Testis (tissue), 3 donors: Measurements from ENCODE around the gene SNTB2. TPM values are rescaled to one million over a fixed set of nuclear protein-coding genes. Genes with fewer than 3 reads are reported as not detected.

Source experiments
- DNase-seq: peaks from one replicate; pipeline ENCODE4 v3.0.0-alpha.2; 2019
- H3K27ac ChIP-seq, 2 donors: fragments of 200-600 bp; sonication (generic); one replicate each; pipeline ENCODE4 v1.5.1; 2019
- H3K27me3 ChIP-seq: fragments of 200-600 bp; sonication (generic); one replicate; pipeline ENCODE4 v1.5.1; 2019
- H3K36me3 ChIP-seq: fragments of 200-600 bp; sonication (generic); one replicate; pipeline ENCODE4 v1.5.1; 2017; ENCODE audit warnings: low read depth; ENCODE audit errors: missing control alignments
- H3K4me1 ChIP-seq: fragments of 200-600 bp; sonication (generic); one replicate; pipeline ENCODE4 v1.5.1; 2019
- H3K4me3 ChIP-seq, 2 donors: fragments of 200-600 bp; sonication (generic); one replicate each; pipeline ENCODE4 v1.5.1; 2017 to 2019
- H3K9me3 ChIP-seq: fragments of 200-600 bp; sonication (generic); one replicate; pipeline ENCODE4 v1.5.1; 2017
- CTCF ChIP-seq, 3 experiments: fragments of 450-650 bp in 2 of 3; fragments of 200-600 bp in 1 of 3; sonication (generic) in 1 of 3; IDR thresholded peaks; one replicate each; pipeline ENCODE4 v1.5.1; 2016 to 2019; ENCODE audit warnings: antibody characterized with exemption in 3 of 3, mild to moderate bottlenecking in 2 of 3, moderate library complexity in 1 of 3
- POLR2A ChIP-seq: fragments of 450-650 bp; IDR thresholded peaks from one replicate; pipeline ENCODE4 v1.6.1; 2017; ENCODE audit warnings: antibody characterized with exemption, mild to moderate bottlenecking, moderate library complexity
- WGBS, 2 donors: methylation state at CpG; one replicate each; pipeline ENCODE4 v1.1.5; 2018; 5-methylcytosine and 5-hydroxymethylcytosine counted together
- intact Hi-C: fragments of 100-400 bp; cut with DNase I; formaldehyde crosslinking; loops from one replicate; pipeline ENCODE4 v1.15.1; 2023; ENCODE audit warnings: low total_unique reads
- polyA plus RNA-seq: library from polyadenylated mRNA; stranded (reverse); fragments of 350-450 nt; fragmentation: Illumina TruSeq; extraction: RNeasy Lipid Tissue Mini Kit (QIAGEN cat#74804); gene quantifications from one replicate; pipeline ENCODE4 v1.2.3, GENCODE V29; 2014; ENCODE audit warnings: low read depth, low replicate concordance; ENCODE audit not compliant: insufficient read depth
- total RNA-seq, 2 donors: library from RNA; depleted of rRNA; stranded (reverse); fragments of >200 nt; gene quantifications; one replicate each; pipeline ENCODE4 v1.2.3, GENCODE V29; 2016

SNTB2 gene
- total and polyA plus RNA-seq, 3 donors from 2014 or later: 29.2 to 39.3 (median 35.1) TPM

GRCh38 chr16:69328854-69329316 lies 141.9 kb downstream of the SNTB2 start:
- peaks cover 13% of the 10 kb centered on the region for H3K4me1 ChIP-seq
- no peak for DNase-seq
- intact Hi-C loops: no loop called here
- no peaks in the 10 kb centered on the region for H3K9me3 ChIP-seq
- no peaks in the 10 kb centered on the region for H3K36me3 ChIP-seq
- no peak overlapping the region for H3K27ac ChIP-seq
- TF ChIP-seq CTCF (IDR thresholded peaks at IDR 0.05) (no peak), POLR2A (no peak)
- 46 to 57% methylated on average over 5 to 10 of the region's 10 CpGs for WGBS, 2 donors
- H3K4me3 ChIP-seq: no peak overlapping the region
- no peaks in the 10 kb centered on the region for H3K27me3 ChIP-seq

- Histone ChIP-seq H3K9me3 (no peaks in the 10 kb centered on the region), H3K36me3 (no peaks in the 10 kb centered on the region), H3K4me1 (peaks cover 13% of the 10 kb centered on the region), H3K4me3 (peak overlapping the region; percentile 73 to 86), H3K27ac (peak overlapping the region in 1 of 2 donors; percentile 91), H3K27me3 (no peaks in the 10 kb centered on the region)
- WGBS, 2 donors: 14 to 20% methylated on average over 20 to 43 of the region's 77 CpGs
- TF ChIP-seq POLR2A (no peak), CTCF (IDR thresholded peaks at IDR 0.05) (no peak)
- intact Hi-C loops: no loop called here
- peak; percentile 28 for DNase-seq
Measured at GRCh38 chr16:69329369-69330285, 142.7 kb downstream of the SNTB2 start.

GRCh38 chr16:69330286-69331109 lies 143.5 kb downstream of the SNTB2 start, which contains the start of gene PDF:
PDF (minus strand) TSS chr16:69330588; CDS start chr16:69330570, 18 bp downstream.
- peak; percentile 98 for DNase-seq
- intact Hi-C loops: no loop called here
- Histone ChIP-seq H3K36me3 (no peaks in the 10 kb centered on the region), H3K27me3 (no peaks in the 10 kb centered on the region), H3K27ac (peak within 1 kb of the TSS; percentile 61 to 91), H3K4me1 (peaks cover 13% of the 10 kb centered on the region), H3K9me3 (no peaks in the 10 kb centered on the region), H3K4me3 (peak within 1 kb of the TSS; percentile 73 to 86)
- WGBS, 2 donors: 0 to 1% methylated on average over 30 to 73 of the region's 93 CpGs
- peak; percentile 23 for TF ChIP-seq POLR2A
- TF ChIP-seq CTCF (IDR thresholded peaks at IDR 0.05): peak in 1 of 3 experiments; percentile 8

- no peaks in the 10 kb centered on the region for H3K9me3 ChIP-seq
- H3K4me1 ChIP-seq: peaks cover 13% of the 10 kb centered on the region
Measured at GRCh38 chr16:69334696-69335095, 147.7 kb downstream of the SNTB2 start.

More at GRCh38 chr16:69334696-69335095, 147.7 kb downstream of the SNTB2 start:
- WGBS, 2 donors: 91 to 95% methylated on average over 6 to 9 of the region's 9 CpGs
- intact Hi-C loops: no loop called here
- Histone ChIP-seq H3K27ac (no peak overlapping the region), H3K27me3 (no peaks in the 10 kb centered on the region), H3K36me3 (no peaks in the 10 kb centered on the region), H3K4me3 (no peak overlapping the region)
- TF ChIP-seq POLR2A (no peak), CTCF (IDR thresholded peaks at IDR 0.05) (no peak)
- no peak for DNase-seq
